ENCODE data around the gene SRBD1. TPM values are rescaled to one million over a fixed set of nuclear protein-coding genes. Genes with fewer than 3 reads are reported as not detected.

SRBD1 gene
- total and polyA plus RNA-seq, 7 donors, result 2.3 to 6.4 (median 4.0) TPM

- ATAC-seq, result no peak
- WGBS, 3 donors, result 93 to 97% (median 94%) methylated on average over 1 of the region's 1 CpG
- no peaks in the 10 kb centered on the region for H3K4me1 ChIP-seq
Observed at GRCh38 chr2:45582522-45582921, 28.5 kb downstream of the SRBD1 start.

GRCh38 chr2:45578056-45578843 lies 32.8 kb downstream of the SRBD1 start:
- Histone ChIP-seq H3K4me1 (no peaks in the 10 kb centered on the region), H3K9me3 (no peaks in the 10 kb centered on the region), H3K27me3 (ENCODE audit: insufficient read depth in 3 of 3, low read length in 2 of 3) (no peaks in the 10 kb centered on the region), H3K4me3 (no peak overlapping the region), H3K27ac (no peak overlapping the region), H3K36me3 (ENCODE audit: insufficient read depth in 1 of 2, low read depth in 1 of 2) (peaks cover 0 to 14% of the 10 kb centered on the region in 2 donors)
- TF ChIP-seq CTCF (IDR thresholded peaks at IDR 0.05), result no peak
- ATAC-seq (no peak), DNase-seq (no peak)
- intact Hi-C loops (cut with DNase I), result no loop called here
- WGBS, 3 donors, result 86 to 89% (median 88%) methylated on average over 5 of the region's 5 CpGs

More at GRCh38 chr2:45582522-45582921, 28.5 kb downstream of the SRBD1 start:
- no peak for TF ChIP-seq CTCF (IDR thresholded peaks at IDR 0.05)
- Histone ChIP-seq H3K4me3 (no peak overlapping the region), H3K36me3 (ENCODE audit: insufficient read depth in 1 of 2, low read depth in 1 of 2) (no peaks in the 10 kb centered on the region), H3K9me3 (no peaks in the 10 kb centered on the region), H3K27ac (no peak overlapping the region), H3K27me3 (ENCODE audit: insufficient read depth in 3 of 3, low read length in 2 of 3) (no peaks in the 10 kb centered on the region)
- DNase-seq, result no peak
- intact Hi-C loops (cut with DNase I), result no loop called here

GRCh38 chr2:45577441-45577840 lies 33.6 kb downstream of the SRBD1 start:
- Histone ChIP-seq H3K27me3 (ENCODE audit: insufficient read depth in 3 of 3, low read length in 2 of 3) (no peaks in the 10 kb centered on the region), H3K4me3 (no peak overlapping the region), H3K9me3 (no peaks in the 10 kb centered on the region), H3K36me3 (ENCODE audit: insufficient read depth in 1 of 2, low read depth in 1 of 2) (peaks cover 0 to 21% of the 10 kb centered on the region in 2 donors), H3K27ac (no peak overlapping the region), H3K4me1 (no peaks in the 10 kb centered on the region)
- ATAC-seq (no peak), DNase-seq (no peak)
- intact Hi-C loops (cut with DNase I), result no loop called here
- no peak for TF ChIP-seq CTCF (IDR thresholded peaks at IDR 0.05)
- WGBS, 3 donors, result 82 to 96% (median 95%) methylated on average over 4 of the region's 4 CpGs

- Histone ChIP-seq H3K36me3 (ENCODE audit: insufficient read depth in 1 of 2, low read depth in 1 of 2) (peaks cover 0 to 27% of the 10 kb centered on the region in 2 donors), H3K27me3 (ENCODE audit: insufficient read depth in 3 of 3, low read length in 2 of 3) (no peaks in the 10 kb centered on the region), H3K4me3 (no peak overlapping the region), H3K27ac (no peak overlapping the region), H3K4me1 (no peaks in the 10 kb centered on the region), H3K9me3 (no peaks in the 10 kb centered on the region)
- intact Hi-C loops (cut with DNase I), result no loop called here
- 95 to 96% (median 96%) methylated on average over 6 of the region's 6 CpGs for WGBS, 3 donors
- no peak for ATAC-seq
- no peak for DNase-seq
- no peak for TF ChIP-seq CTCF (IDR thresholded peaks at IDR 0.05)
Observed at GRCh38 chr2:45575881-45576280, 35.2 kb downstream of the SRBD1 start.

Data from psoas muscle (tissue), 8 donors.